Tongue (tissue), 2 donors: Measurements from ENCODE around the gene SPATA46. TPM values are rescaled to one million over a fixed set of nuclear protein-coding genes. Genes with fewer than 3 reads are reported as not detected.

ENCODE experiments used
- small RNA-seq: library from RNA; depleted of rRNA; stranded (forward); fragments of <200 nt; gene quantifications from one replicate; pipeline ENCODE3, GENCODE V24; 2014; ENCODE audit warnings: low replicate concordance
- total RNA-seq: library from RNA; depleted of rRNA; stranded (reverse); fragments of >200 nt; gene quantifications from one replicate; pipeline ENCODE4 v1.2.3, GENCODE V29; 2014

The SPATA46 gene
- total RNA-seq, 1 donor from 2014 or later, result not detected

Small RNA genes lying within 50 kb of the gene (small RNA-seq; reads per million reads assigned to genes)
- gene MIR556, result 0.37 reads per million, percentile 62 among the genes with 10 or more reads in this experiment
- not detected for gene RNA5SP61

Other genes starting within 250 kb of the SPATA46 start
- 2.3 TPM for gene C1orf226, start 4.9 kb upstream of the SPATA46 start, total RNA-seq
- 0.62 TPM for gene SH2D1B, start 35.3 kb upstream of the SPATA46 start, total RNA-seq
- gene UHMK1, start 121.0 kb upstream of the SPATA46 start, total RNA-seq, result 51.7 TPM
- gene UAP1, start 184.9 kb upstream of the SPATA46 start, total RNA-seq, result 48.8 TPM